Sigmoid colon (tissue), 4 donors: ENCODE results near the gene HK2.

ENCODE experiments used
- EP300 ChIP-seq, 4 donors: sonication (generic); formaldehyde crosslinking; IDR thresholded peaks; one replicate each; pipeline ENCODE4 v1.6.1; 2017; ENCODE audit warnings: antibody characterized with exemption in 4 of 4
- POLR2A ChIP-seq, 2 donors: fragments of 450-650 bp; IDR thresholded peaks; one replicate each; pipeline ENCODE4 v1.6.1; 2016; ENCODE audit warnings: antibody characterized with exemption in 2 of 2, mild to moderate bottlenecking in 2 of 2, moderate library complexity in 2 of 2
- POLR2AphosphoS5 ChIP-seq, 4 donors: sonication (generic); formaldehyde crosslinking; IDR thresholded peaks; one replicate each; pipeline ENCODE4 v1.6.1; 2017; ENCODE audit warnings: antibody characterized with exemption in 4 of 4
- TF ChIP-seq, protein P1 (sequence below), 4 experiments: fragments of 450-650 bp in 3 of 4; fragments of 200-600 bp in 1 of 4; IDR thresholded peaks; one replicate each; pipeline ENCODE4 v1.5.1; 2016 to 2019; ENCODE audit warnings: antibody characterized with exemption in 4 of 4, mild to moderate bottlenecking in 3 of 4, moderate library complexity in 2 of 4

DNA sequence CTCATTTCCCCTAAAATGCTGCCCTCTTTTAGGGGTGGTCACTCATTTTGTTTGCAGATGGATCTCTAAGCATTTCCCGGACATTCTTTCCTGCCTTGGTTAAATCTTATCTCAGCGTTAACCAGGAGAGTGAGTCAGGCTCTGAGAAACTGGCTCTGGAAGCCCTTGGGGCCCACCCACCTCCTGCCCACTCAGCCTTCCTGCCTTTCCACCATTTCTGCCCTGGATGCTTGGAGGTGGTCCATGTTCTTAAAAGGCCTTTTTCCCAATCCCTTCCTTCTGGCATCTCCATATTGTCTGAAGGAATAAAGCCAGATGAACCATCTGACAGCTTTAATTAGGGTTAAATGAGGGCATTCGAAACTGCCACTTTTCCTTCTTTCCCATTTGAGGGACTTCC lies 9.5 kb downstream of the HK2 start:
- no peak for TF ChIP-seq POLR2A (IDR thresholded peaks at IDR 0.05)
- TF ChIP-seq, protein P1, sequence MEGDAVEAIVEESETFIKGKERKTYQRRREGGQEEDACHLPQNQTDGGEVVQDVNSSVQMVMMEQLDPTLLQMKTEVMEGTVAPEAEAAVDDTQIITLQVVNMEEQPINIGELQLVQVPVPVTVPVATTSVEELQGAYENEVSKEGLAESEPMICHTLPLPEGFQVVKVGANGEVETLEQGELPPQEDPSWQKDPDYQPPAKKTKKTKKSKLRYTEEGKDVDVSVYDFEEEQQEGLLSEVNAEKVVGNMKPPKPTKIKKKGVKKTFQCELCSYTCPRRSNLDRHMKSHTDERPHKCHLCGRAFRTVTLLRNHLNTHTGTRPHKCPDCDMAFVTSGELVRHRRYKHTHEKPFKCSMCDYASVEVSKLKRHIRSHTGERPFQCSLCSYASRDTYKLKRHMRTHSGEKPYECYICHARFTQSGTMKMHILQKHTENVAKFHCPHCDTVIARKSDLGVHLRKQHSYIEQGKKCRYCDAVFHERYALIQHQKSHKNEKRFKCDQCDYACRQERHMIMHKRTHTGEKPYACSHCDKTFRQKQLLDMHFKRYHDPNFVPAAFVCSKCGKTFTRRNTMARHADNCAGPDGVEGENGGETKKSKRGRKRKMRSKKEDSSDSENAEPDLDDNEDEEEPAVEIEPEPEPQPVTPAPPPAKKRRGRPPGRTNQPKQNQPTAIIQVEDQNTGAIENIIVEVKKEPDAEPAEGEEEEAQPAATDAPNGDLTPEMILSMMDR (IDR thresholded peaks at IDR 0.05) = no peak
- TF ChIP-seq POLR2AphosphoS5 (IDR thresholded peaks at IDR 0.05) = no peak
- no peak for TF ChIP-seq EP300 (IDR thresholded peaks at IDR 0.05)
